SK-N-SH (cell line): Measurements from ENCODE around the gene FBXW5. TPM values are rescaled to one million over a fixed set of nuclear protein-coding genes. Genes with fewer than 3 reads are reported as not detected.

Source experiments
- CTCF ChIA-PET: fragments of 300-600, 350-600 bp; formaldehyde crosslinking; extraction: SDS; loops from one replicate; lab custom pipeline; 2021; lab: Yijun Ruan, JAX
- POLR2A ChIA-PET: fragments of 350-600 bp; sonication (Branson Sonifier 250); formaldehyde crosslinking; extraction: SDS; loops from one replicate; lab custom pipeline; 2020; ENCODE audit warnings: antibody characterized with exemption, inconsistent platforms; lab: Yijun Ruan, JAX
- DNase-seq: peaks from one replicate; pipeline ENCODE4 v3.0.0; 2012
- H2AFZ ChIP-seq: fragments of 200-600 bp; sonication (generic); 2 replicates; pipeline ENCODE4 v1.8.1; 2016; ENCODE audit warnings: antibody characterized with exemption, mild to moderate bottlenecking, low read depth
- H3F3A ChIP-seq: fragments of 200-600 bp; sonication (generic); replicated peaks from 2 replicates; pipeline ENCODE3; 2016; ENCODE audit warnings: antibody characterized with exemption, mild to moderate bottlenecking; ENCODE audit not compliant: insufficient read depth
- H3K27ac ChIP-seq, 2 experiments: fragments of 200-500 bp in 1 of 2; fragments of 200-600 bp in 1 of 2; sonication (Bioruptor generic) in 1 of 2; sonication (generic), shearing (Covaris generic) in 1 of 2; 2 replicates each; pipeline versions ENCODE4 v1.5.1 to v1.6.1; 2014 to 2016; ENCODE audit warnings: low read depth in 2 of 2, inconsistent platforms in 1 of 2, low read length in 1 of 2, mild to moderate bottlenecking in 1 of 2, mixed read lengths in 1 of 2
- H3K27me3 ChIP-seq: fragments of 200-600 bp; sonication (generic), shearing (Covaris generic); 2 replicates; pipeline ENCODE4 v1.6.1; 2016; ENCODE audit warnings: mixed run types; ENCODE audit not compliant: insufficient read depth
- H3K36me3 ChIP-seq, 2 experiments: fragments of 200-500 bp in 1 of 2; fragments of 200-600 bp in 1 of 2; sonication (Bioruptor generic) in 1 of 2; sonication (generic) in 1 of 2; replicated peaks in 1 of 2; 2 replicates each; pipeline versions ENCODE3 to v1.5.1; 2014 to 2016; ENCODE audit warnings: low read length in 1 of 2, mild to moderate bottlenecking in 1 of 2; ENCODE audit not compliant: insufficient read depth in 2 of 2, control insufficient read depth in 1 of 2
- H3K4me1 ChIP-seq, 2 experiments: fragments of 200-500 bp in 1 of 2; fragments of 200-600 bp in 1 of 2; sonication (Bioruptor generic) in 1 of 2; sonication (generic), shearing (Covaris generic) in 1 of 2; 2 replicates each; pipeline versions ENCODE4 v1.5.1 to v1.6.1; 2014 to 2016; ENCODE audit warnings: low read depth in 1 of 2, low read length in 1 of 2, mixed run types in 1 of 2; ENCODE audit not compliant: insufficient read depth in 2 of 2, control insufficient read depth in 1 of 2
- H3K4me2 ChIP-seq: fragments of 200-600 bp; sonication (generic), shearing (Covaris generic); 2 replicates; pipeline ENCODE4 v1.6.1; 2017; ENCODE audit warnings: mixed run types
- H3K4me3 ChIP-seq, 2 experiments: fragments of 200-500 bp in 1 of 2; fragments of 200-600 bp in 1 of 2; sonication (Bioruptor generic) in 1 of 2; sonication (generic), shearing (Covaris generic) in 1 of 2; 2 replicates each; pipeline versions ENCODE4 v1.5.1 to v1.8.1; 2014 to 2016; ENCODE audit warnings: low read depth in 2 of 2, inconsistent platforms in 1 of 2, low read length in 1 of 2, mild to moderate bottlenecking in 1 of 2, mixed read lengths in 1 of 2, moderate library complexity in 1 of 2
- H3K79me2 ChIP-seq: fragments of 200-600 bp; sonication (generic); 2 replicates; pipeline ENCODE4 v1.8.1; 2017; ENCODE audit warnings: mild to moderate bottlenecking; ENCODE audit not compliant: insufficient read depth
- H3K9ac ChIP-seq: fragments of 200-600 bp; sonication (generic); 2 replicates; pipeline ENCODE4 v1.6.1; 2017; ENCODE audit warnings: mixed run types
- H3K9me2 ChIP-seq: fragments of 200-600 bp; sonication (generic); 2 replicates; pipeline ENCODE4 v1.6.1; 2017; ENCODE audit warnings: mixed run types
- H3K9me3 ChIP-seq: fragments of 200-600 bp; sonication (generic); 2 replicates; pipeline ENCODE4 v1.6.1; 2017; ENCODE audit warnings: mixed run types, mild to moderate bottlenecking, moderate library complexity
- H4K20me1 ChIP-seq: fragments of 200-600 bp; sonication (generic); 2 replicates; pipeline ENCODE4 v1.6.1; 2017; ENCODE audit warnings: mild to moderate bottlenecking, mixed run types; ENCODE audit not compliant: insufficient read depth
- CTCF ChIP-seq: fragments of 200-600 bp; sonication (generic); IDR thresholded peaks from 2 replicates; pipeline ENCODE4 v1.6.1; 2017; ENCODE audit warnings: antibody characterized with exemption, mild to moderate bottlenecking, moderate library complexity
- ELF1 ChIP-seq: IDR thresholded peaks from 2 replicates; pipeline ENCODE4 v1.4.0; 2012
- GABPA ChIP-seq: IDR thresholded peaks from 2 replicates; pipeline ENCODE4 v1.4.0; 2012; ENCODE audit warnings: low read depth, mild to moderate bottlenecking
- GATA2 ChIP-seq: sonication (generic); formaldehyde crosslinking; IDR thresholded peaks from 2 replicates; pipeline ENCODE4 v1.5.0; 2020; ENCODE audit warnings: mild to moderate bottlenecking, missing genetic modification reagents
- MXI1 ChIP-seq: IDR thresholded peaks from 2 replicates; pipeline ENCODE4 v1.6.1; 2012; ENCODE audit warnings: mild to moderate bottlenecking, low read depth, low read length, improper control_type of control experiment
- NFIC ChIP-seq: IDR thresholded peaks from 2 replicates; pipeline ENCODE4 v1.4.0; 2012; ENCODE audit warnings: borderline replicate concordance
- POLR2AphosphoS5 ChIP-seq: IDR thresholded peaks from 2 replicates; pipeline ENCODE4 v1.6.1; 2012; ENCODE audit warnings: low read depth, low read length
- RXRA ChIP-seq: IDR thresholded peaks from 2 replicates; pipeline ENCODE4 v1.4.0; 2012; ENCODE audit warnings: low read depth, mild to moderate bottlenecking, borderline replicate concordance
- TCF12 ChIP-seq: IDR thresholded peaks from 2 replicates; pipeline ENCODE4 v1.4.0; 2012
- TEAD4 ChIP-seq: IDR thresholded peaks from 2 replicates; pipeline ENCODE4 v1.4.0; 2012; ENCODE audit warnings: mild to moderate bottlenecking, borderline replicate concordance; ENCODE audit not compliant: insufficient read depth
- USF1 ChIP-seq: IDR thresholded peaks from 2 replicates; pipeline ENCODE4 v1.4.0; 2012; ENCODE audit warnings: low read depth, borderline replicate concordance
- WGBS: methylation state at CpG from one replicate; pipeline ENCODE4 v1.1.6; 2017; ENCODE audit warnings: low lambda C conversion rate; 5-methylcytosine and 5-hydroxymethylcytosine counted together
- polyA plus RNA-seq, 3 experiments: library from polyadenylated mRNA; depleted of rRNA; stranded (reverse); fragments of >200 nt; gene quantifications; 2 replicates each; pipeline ENCODE4 v1.2.3, GENCODE V29; 2012
- TF ChIP-seq, protein P1 (sequence below): fragments of 150-350 bp; IDR thresholded peaks from 2 replicates; pipeline ENCODE4 v1.6.1; 2016; ENCODE audit warnings: mild to moderate bottlenecking, low read depth, low read length
- TF ChIP-seq, protein P2 (sequence below): IDR thresholded peaks from 2 replicates; pipeline ENCODE4 v1.6.1; 2012; ENCODE audit warnings: mild to moderate bottlenecking, low read depth, low read length, moderate library complexity
- TF ChIP-seq, protein P3 (sequence below): IDR thresholded peaks from 2 replicates; pipeline ENCODE4 v1.4.0; 2012; ENCODE audit warnings: low read depth, borderline replicate concordance

The FBXW5 gene
- polyA plus RNA-seq, 1 of the 3 experiments (the other 2 are of a cell fraction), result 78.9 TPM

DNA sequence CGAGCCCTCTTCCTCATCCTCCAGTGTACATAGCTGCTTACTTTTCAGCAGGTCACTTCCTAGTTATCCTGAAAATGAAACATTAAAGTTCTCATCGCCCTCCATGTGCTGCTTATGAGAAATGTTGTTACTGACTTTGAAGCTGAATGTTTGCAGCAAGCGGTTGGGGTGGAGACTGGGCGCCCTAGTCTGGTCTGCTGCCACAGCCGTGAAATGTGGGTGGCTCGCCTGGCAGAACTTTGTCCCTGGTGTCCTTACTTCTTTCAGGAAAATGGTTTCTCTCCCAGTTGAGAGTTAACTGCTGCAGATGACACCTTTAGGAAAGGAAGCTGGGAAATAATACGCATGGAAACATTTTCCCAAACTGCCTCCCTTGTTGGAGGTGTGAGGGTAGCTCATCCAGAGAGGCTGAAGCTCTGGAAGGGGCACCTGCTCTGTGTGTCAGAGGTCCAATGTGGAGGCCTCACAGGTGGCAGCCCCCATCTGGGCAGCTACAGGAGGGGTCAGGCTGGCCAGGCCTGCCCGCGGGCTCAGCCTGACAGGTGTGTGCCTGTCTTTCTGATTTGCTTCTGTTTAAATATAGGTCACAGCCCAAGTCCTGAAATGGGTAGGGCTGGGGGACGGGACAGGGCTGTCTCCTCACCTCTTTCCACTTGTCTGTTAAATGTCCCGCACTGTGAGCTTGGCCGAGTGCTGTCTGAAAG lies 34.2 kb downstream of the FBXW5 start:
- H3K27me3 ChIP-seq, result no peaks in the 10 kb centered on the region
- DNase-seq, result no peak
- no peaks in the 10 kb centered on the region for H3K9me3 ChIP-seq
- H4K20me1 ChIP-seq, result no peaks in the 10 kb centered on the region
- H3K9ac ChIP-seq, result no peak overlapping the region
- 92% methylated on average over 11 of the region's 12 CpGs for WGBS
- no peak overlapping the region for H2AFZ ChIP-seq
- ChIA-PET CTCF (interaction anchor here (1.5 kb wide), 1 partner anchor 38 kb away, joined by 5 read pairs; no protein-coding TSS in a partner anchor), POLR2A (no interaction called here)
- TF ChIP-seq ELF1, result no peak
- no peak for TF ChIP-seq RXRA
- TF ChIP-seq NFIC, result no peak
- no peak for TF ChIP-seq MXI1
- TF ChIP-seq, protein P1, sequence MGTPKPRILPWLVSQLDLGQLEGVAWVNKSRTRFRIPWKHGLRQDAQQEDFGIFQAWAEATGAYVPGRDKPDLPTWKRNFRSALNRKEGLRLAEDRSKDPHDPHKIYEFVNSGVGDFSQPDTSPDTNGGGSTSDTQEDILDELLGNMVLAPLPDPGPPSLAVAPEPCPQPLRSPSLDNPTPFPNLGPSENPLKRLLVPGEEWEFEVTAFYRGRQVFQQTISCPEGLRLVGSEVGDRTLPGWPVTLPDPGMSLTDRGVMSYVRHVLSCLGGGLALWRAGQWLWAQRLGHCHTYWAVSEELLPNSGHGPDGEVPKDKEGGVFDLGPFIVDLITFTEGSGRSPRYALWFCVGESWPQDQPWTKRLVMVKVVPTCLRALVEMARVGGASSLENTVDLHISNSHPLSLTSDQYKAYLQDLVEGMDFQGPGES, result no peak
- no peak for TF ChIP-seq GATA2 (CRISPR knock-in tag)
- TF ChIP-seq TEAD4, result no peak
- TF ChIP-seq GABPA, result no peak
- TF ChIP-seq, protein P2, sequence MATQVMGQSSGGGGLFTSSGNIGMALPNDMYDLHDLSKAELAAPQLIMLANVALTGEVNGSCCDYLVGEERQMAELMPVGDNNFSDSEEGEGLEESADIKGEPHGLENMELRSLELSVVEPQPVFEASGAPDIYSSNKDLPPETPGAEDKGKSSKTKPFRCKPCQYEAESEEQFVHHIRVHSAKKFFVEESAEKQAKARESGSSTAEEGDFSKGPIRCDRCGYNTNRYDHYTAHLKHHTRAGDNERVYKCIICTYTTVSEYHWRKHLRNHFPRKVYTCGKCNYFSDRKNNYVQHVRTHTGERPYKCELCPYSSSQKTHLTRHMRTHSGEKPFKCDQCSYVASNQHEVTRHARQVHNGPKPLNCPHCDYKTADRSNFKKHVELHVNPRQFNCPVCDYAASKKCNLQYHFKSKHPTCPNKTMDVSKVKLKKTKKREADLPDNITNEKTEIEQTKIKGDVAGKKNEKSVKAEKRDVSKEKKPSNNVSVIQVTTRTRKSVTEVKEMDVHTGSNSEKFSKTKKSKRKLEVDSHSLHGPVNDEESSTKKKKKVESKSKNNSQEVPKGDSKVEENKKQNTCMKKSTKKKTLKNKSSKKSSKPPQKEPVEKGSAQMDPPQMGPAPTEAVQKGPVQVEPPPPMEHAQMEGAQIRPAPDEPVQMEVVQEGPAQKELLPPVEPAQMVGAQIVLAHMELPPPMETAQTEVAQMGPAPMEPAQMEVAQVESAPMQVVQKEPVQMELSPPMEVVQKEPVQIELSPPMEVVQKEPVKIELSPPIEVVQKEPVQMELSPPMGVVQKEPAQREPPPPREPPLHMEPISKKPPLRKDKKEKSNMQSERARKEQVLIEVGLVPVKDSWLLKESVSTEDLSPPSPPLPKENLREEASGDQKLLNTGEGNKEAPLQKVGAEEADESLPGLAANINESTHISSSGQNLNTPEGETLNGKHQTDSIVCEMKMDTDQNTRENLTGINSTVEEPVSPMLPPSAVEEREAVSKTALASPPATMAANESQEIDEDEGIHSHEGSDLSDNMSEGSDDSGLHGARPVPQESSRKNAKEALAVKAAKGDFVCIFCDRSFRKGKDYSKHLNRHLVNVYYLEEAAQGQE, result no peak
- TF ChIP-seq USF1, result no peak
- TF ChIP-seq POLR2AphosphoS5, result no peak
- no peak for TF ChIP-seq TCF12
- TF ChIP-seq, protein P3, sequence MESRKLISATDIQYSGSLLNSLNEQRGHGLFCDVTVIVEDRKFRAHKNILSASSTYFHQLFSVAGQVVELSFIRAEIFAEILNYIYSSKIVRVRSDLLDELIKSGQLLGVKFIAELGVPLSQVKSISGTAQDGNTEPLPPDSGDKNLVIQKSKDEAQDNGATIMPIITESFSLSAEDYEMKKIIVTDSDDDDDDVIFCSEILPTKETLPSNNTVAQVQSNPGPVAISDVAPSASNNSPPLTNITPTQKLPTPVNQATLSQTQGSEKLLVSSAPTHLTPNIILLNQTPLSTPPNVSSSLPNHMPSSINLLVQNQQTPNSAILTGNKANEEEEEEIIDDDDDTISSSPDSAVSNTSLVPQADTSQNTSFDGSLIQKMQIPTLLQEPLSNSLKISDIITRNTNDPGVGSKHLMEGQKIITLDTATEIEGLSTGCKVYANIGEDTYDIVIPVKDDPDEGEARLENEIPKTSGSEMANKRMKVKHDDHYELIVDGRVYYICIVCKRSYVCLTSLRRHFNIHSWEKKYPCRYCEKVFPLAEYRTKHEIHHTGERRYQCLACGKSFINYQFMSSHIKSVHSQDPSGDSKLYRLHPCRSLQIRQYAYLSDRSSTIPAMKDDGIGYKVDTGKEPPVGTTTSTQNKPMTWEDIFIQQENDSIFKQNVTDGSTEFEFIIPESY, result no peak
- no peak for TF ChIP-seq CTCF
- H3K79me2 ChIP-seq, result no peaks in the 10 kb centered on the region
- H3K4me3 ChIP-seq, result no peak overlapping the region
- no peaks in the 10 kb centered on the region for H3F3A ChIP-seq
- H3K36me3 ChIP-seq, result peaks cover 3 to 17% of the 10 kb centered on the region in 2 experiments
- no peaks in the 10 kb centered on the region for H3K4me1 ChIP-seq
- H3K9me2 ChIP-seq, result no peaks in the 10 kb centered on the region
- H3K27ac ChIP-seq, result no peak overlapping the region
- no peak overlapping the region for H3K4me2 ChIP-seq
